Middle frontal gyrus (tissue), 1 donor: Measurements from ENCODE around the gene DCBLD2.

ENCODE experiments used
- DNase-seq: peaks from one replicate; pipeline ENCODE4 v3.0.0-alpha.2; 2015; ENCODE audit warnings: low spot score; ENCODE audit errors: extremely low spot score

The DCBLD2 gene, protein sequence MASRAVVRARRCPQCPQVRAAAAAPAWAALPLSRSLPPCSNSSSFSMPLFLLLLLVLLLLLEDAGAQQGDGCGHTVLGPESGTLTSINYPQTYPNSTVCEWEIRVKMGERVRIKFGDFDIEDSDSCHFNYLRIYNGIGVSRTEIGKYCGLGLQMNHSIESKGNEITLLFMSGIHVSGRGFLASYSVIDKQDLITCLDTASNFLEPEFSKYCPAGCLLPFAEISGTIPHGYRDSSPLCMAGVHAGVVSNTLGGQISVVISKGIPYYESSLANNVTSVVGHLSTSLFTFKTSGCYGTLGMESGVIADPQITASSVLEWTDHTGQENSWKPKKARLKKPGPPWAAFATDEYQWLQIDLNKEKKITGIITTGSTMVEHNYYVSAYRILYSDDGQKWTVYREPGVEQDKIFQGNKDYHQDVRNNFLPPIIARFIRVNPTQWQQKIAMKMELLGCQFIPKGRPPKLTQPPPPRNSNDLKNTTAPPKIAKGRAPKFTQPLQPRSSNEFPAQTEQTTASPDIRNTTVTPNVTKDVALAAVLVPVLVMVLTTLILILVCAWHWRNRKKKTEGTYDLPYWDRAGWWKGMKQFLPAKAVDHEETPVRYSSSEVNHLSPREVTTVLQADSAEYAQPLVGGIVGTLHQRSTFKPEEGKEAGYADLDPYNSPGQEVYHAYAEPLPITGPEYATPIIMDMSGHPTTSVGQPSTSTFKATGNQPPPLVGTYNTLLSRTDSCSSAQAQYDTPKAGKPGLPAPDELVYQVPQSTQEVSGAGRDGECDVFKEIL

DNA sequence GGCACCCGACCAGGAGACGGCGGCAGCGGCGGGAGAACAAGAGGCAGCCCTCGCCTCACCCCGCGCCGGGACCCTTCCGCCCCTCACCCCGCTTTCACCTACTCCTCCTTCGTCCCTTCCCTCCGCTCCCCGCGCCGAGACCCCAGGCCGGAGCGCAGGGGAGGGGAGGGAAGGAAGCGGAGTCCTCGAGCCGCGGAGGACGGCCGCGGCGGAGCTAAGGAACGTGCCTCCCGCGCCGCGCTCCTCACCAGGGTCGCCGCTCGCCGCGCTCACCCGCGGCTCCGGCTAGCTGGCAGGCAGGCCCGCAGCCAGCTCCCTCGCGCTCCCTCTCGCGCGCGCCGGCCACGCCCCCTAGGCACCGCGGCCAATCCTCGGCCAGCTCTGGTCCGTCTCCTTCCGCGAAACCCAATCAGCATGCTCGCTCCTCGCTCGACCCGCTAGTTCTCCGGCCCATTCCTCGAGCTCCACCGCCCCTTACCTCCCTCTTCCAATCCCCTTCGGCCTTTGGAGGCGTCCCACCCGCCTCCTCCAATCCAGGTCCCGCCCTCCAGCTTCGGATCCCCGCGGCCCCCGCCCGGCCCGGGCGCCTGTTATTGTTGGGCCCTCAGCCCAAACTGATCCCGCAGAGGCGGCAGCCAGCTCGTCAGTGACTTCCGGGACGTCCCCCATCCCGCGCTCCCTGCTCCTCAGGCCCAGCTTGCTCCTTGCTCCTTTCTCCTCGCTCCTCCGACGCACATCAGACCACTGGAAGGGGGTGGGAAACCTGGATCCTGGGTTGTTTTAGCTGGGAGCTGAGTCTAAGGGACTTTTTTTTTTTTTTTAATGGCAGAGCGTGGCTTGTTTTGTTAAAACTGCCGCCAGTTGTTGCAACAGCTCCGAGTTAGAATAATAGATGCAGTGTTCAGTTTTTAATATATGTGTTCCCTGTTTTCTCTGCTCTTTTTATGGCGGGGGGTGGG, at the start of gene DCBLD2:
TSS of gene DCBLD2 (minus strand) at position 304 of the 959 bp plus-strand sequence. CDS start 369 bp downstream, outside the sequence.
- DNase-seq = peak; percentile 97

DNA sequence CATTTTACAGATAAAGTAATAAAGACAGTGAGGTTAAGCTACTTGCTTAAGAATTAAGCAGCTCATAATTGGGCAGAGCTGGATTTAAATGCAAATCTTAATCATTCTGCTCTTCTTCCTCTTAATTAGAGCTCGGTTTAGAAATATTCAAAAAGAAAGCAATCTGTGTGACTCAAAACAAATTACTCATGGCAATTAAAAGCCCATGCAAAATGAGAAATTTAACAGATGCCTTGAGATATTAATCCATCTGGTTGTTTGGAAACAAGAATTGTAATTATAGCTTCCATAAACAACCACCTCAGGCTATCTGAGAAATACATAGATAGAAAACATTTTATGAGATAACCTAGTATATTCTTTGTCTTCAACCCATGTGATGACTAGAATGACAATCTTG, 44.2 kb upstream of the DCBLD2 start:
- no peak for DNase-seq

DNA sequence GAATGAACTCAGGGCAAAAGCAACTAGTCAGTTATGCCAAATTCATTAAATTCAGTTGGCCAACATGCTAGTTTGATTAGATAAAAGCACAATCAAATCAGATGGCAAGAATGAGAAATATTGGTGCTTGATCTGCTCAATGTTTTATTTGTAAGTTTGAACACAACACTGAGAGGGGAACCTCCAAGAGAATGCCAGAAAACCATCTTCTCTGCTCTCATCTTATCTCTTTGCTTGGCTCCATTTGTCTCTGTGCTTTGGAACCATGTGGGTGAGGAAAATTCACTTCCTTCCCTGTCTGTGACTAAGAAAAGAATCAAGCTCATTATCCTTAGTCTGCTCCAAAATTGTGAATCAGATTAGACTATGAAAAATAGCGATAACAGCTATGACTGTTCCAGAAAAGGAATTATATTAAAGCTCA, 43.6 kb upstream of the DCBLD2 start:
- DNase-seq = no peak

DNA sequence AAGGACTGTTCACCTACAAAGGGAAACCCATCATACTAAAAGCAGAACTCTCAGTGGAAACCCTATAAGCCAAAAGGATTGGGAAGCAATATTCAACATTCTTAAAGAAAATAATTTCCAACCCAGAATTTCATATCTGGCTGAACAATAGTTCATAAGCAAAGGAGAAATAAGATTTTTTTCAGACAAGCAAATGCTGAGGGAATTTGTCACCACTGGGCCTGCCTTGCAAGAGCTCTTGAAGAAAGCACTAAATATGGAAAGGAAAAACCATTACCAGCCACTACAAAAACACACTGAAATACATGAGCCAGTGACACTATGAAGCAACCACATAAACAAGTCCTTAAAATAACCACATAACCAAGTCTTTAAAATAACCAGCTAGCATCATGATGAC, 28.9 kb upstream of the DCBLD2 start:
- no peak for DNase-seq

DNA sequence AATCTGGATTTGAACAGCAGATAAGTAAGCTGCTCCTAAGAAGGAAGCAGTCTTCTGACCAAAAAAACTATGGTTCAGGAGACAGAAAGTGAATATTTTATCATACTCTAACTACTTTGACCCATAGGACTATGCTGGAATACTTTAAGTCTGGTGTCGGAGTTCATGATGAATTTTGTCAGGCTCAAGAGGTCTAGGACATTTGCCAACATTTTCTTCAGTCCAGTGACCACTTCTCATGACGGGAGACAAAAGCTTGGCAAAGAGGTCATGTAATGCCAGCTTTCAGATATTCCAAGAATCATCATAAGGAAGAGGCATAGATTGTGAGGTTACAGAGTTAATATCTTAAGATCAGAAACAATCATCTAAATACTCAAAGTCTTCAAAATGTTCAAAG, 20.5 kb upstream of the DCBLD2 start:
- no peak for DNase-seq

DNA sequence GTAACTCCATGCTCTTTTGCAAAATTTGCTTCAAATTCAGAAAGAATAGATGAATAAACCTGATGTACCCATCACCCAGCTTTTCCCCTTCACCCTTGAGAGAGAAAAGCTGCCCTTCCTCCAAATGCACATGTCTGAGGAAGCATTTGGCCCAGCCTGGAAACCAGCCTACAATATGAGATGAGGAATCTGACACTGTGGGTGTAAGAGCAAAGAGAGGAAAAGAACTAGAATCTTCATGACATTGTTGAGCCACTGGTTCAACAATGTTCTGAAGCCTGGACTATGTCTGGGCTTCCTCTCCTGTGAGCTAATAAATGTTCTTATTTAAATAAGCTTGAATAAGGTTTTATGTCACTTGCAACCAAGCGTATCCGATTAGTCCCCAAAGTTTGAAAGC, 18.7 kb upstream of the DCBLD2 start:
- DNase-seq = no peak

DNA sequence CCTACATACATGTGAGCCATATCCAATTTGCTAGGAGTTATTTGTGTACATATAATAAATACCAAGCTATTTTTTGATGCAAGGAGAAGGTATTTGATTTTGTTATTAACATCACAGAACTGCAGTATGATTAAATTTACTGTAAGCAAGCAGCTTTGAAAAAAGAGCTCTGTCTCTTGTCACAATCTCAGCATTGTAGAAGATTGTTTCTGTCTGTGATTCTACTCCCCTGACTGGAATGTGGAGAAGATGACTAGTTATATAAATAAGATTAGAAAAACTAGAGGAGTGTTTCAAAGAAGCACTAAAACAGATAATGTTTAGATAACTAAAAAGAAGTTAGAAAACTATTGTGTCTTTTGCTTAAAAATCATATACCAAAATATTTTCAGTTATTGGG, 17.1 kb upstream of the DCBLD2 start:
- DNase-seq = no peak

DNA sequence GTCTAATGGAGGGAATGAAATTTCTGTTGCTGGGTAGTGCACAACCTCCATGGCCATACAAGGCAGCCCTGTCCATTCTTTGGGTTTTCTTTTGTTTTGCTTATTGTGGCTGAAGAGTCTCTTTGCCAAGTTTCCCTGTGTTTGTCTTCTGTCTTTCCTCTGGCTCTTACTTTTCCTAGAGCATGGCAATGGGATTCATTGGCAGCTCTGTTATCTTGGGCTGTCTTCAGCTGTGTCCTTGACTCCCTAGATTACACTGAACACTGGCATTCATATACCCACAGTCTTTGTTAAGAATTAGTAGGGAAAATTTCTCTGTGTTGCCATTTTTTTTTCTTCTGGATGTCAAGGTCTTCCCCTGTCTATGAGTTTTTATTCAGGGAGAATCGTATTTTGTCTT, 16.1 kb upstream of the DCBLD2 start:
- no peak for DNase-seq

DNA sequence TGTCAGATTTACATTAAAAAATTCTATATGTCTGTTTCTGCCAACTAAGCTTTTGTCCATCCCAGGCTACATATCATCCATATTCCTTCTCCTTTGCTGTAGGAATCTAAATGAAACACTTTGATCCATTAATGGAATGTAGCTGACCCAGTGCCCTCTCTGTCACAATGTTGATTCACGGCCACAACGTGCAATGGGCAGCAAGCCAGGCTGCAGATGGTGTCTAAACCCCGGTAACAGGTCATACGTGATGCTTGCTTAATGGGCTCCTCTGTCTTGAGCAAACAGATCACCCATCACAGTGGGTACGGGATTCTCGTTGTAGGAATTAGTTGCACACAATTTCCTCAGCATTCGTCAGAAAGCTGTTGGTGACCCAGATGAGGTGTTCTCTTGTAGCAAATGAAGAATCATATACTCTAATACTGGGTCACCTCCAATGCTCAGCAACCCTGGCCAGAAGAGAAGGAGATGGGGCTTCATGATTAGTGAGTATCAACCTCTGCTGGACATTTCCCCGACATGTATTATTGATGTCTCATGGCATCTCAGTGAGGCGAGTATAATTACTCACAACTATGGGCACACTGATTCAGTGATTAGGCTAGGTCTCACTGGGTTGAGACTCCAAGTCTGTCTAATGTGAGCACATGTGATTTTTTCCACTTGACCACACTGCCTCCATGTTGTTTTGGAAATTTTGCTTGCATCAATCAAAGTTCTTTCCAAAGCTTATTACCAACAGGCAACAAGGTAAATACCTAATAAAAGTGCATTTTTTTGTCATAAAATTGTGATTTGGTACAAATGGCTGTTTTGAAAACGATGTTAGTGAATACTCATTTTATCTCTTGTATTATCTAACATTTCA, 12.9 kb upstream of the DCBLD2 start:
- no peak for DNase-seq

DNA sequence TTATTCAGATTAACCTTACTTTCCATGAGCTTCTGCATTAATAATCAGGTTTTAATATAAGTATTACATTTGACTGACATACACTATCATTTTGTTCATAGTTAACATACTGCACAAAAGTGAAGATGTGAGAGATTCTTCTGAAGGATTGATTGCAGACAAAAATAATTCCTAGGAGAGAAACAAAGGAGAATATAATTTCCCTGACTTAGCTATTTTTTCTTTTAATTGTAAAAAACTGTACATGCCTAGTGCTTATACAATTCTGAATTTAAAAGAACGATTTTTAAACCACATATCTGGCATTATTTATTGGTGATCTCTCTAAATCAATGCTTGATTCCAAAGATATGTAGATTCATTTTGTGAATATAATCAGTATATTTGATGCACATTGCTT, 11.0 kb upstream of the DCBLD2 start:
- DNase-seq = no peak

DNA sequence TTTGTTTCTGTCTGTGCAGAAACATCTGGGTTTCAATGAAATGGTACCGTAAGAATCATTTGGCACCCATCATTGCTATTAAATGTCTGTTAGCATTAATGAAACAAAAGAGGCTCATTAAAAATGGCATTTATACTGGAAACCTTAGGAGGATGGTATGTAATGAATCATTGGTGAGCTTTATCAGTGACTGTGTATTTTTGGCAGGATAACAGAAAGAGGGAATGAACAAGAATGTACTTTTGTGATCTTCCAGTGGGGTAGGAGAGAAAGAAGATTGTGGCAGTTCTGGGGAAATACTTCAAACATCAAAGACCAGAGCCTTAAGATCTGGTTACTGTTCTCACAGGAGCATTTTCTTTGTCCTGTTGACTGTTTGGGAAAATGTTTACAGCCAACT, 4.7 kb upstream of the DCBLD2 start:
- DNase-seq = no peak

DNA sequence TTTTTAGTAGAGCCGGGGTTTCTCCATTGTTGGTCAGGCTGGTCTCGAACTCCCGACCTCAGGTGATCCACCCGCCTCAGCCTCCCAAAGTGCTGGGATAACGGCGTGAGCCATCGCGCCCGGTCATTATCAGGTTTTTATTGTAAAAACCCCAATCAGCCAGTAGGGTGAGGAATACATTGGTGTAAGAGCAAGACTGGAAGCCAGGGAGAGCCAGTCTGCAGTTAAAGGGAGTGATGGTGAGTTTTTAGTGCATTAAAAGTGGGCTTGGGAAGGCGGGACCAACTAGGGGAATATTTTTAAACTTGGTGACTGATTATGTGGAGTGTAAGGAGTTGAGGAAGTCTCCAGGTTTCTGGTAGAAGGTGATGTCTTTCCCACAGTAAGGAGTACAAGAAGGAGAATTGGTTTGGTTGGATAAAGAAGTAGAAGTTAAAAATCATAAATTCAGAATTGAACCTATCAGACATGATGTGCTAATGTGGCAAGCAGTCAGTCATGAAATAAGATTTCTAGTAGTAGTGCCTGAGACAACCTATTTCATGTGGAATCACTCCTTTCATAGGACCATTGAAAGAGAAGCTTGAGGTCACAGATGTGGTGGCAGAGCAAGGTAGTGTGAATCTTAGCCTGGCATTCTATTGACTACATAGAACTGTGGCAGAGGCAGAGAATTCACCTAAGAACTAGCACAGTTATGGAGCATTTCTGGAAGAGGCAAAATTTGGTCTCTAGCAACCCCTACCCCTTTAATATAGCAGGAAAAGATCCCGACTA, 2.4 kb upstream of the DCBLD2 start:
- no peak for DNase-seq

DNA sequence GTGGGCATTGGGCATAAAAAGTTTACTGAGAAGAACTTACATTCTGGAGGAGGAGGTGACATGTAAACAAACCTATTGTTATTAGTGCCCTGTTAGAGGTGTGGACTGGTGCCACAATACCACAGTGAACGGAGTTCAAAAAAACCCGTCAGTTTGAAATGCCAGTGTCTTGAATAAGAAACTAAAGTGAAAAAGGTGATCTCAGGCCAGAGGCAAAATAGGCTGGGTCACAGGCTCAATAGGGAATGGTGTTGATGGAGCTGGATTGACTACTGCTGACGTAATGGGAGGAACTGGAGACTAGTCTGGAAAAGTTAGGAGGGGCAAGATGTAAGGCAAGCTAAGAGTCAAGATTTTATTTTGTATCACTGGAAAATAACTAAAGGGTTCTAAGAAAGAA, 1.6 kb upstream of the DCBLD2 start:
- no peak for DNase-seq

DNA sequence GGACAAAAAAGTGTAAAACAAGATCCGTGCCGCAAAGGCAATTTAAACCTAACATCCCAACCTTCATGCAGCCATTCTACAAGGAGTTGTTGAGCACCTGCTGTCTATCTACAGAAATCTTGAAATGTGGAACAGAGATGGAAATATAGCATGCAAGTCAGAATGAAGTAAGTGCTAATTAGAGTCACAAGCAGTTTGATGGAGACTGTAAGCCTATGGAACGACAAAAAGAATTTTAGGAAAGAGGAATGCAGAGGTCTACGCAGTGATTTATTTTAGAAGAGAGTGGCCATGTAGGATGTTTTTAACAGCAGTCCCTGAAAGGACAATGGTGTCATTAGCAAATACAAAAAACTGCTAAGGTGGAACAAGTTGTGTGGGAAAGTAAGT, 851 bp upstream of the DCBLD2 start:
- no peak for DNase-seq

DNA sequence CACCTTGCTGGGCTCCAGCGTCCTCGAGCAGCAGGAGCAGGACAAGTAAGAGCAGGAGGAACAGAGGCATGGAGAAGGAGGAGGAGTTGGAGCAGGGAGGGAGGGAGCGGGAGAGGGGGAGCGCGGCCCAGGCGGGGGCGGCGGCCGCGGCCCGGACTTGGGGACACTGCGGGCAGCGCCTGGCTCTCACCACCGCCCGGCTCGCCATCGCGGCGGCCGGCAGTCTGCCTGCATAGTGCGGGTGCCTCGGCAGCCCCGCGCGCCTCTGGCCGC, 440 bp downstream of the DCBLD2 start:
- DNase-seq = no peak

DNA sequence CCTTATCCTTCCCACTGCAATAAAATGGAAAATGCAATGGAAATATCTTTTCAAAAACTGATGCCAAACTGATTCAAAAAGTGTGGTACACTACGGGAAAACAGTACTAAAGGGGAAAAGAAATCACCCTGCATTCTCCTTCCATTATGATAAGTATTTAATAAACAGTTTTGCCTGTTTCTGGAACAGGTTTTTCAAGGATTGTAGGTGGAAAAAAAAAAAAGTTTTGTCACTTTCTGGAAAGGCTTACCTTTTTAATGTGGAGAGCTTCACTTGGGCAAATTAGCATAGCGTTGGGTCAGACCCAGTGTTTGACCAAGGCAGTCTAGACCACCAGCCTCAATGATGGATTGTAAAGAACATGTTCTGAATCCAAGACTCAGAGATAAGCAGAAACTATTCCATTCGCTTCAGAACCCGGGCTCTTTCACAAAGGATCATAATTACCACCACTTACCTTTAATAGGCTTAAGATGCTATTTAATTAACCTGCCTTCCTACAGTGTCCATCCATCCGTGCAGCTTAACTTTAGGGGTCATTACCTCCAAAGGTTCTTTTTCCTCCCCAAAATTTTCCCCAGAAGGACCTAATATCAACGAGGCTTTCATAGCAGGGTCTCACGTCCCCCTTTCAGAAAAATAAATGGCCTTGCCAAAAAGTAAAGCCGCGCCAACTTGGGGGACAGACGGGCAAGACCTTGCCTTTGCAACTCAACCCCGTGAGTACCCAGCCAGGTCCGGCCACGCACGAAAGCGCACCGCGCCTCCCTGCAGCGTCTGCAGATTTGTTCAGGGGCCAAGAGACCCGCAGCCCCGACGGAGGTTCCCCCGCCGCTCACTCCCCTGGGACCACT, 1.0 kb downstream of the DCBLD2 start:
- DNase-seq = no peak

DNA sequence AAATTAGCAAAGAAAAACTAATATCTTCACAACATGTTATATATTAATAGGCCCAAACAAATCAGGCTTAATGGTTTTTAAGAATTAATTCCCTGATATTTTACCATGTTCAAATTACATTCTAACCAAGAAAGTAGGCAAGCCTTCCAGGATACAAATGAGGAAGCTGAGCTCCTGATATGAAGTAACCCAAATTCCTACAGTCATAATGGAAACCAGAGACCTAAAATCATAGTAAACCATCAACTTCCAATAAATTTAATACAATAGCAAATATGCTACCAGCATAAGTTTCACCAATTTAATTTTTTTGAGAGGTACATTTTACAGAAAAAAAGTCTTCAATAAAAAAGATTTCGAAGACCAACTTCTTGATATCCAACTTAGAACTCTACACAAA, 3.8 kb downstream of the DCBLD2 start:
- DNase-seq = no peak

DNA sequence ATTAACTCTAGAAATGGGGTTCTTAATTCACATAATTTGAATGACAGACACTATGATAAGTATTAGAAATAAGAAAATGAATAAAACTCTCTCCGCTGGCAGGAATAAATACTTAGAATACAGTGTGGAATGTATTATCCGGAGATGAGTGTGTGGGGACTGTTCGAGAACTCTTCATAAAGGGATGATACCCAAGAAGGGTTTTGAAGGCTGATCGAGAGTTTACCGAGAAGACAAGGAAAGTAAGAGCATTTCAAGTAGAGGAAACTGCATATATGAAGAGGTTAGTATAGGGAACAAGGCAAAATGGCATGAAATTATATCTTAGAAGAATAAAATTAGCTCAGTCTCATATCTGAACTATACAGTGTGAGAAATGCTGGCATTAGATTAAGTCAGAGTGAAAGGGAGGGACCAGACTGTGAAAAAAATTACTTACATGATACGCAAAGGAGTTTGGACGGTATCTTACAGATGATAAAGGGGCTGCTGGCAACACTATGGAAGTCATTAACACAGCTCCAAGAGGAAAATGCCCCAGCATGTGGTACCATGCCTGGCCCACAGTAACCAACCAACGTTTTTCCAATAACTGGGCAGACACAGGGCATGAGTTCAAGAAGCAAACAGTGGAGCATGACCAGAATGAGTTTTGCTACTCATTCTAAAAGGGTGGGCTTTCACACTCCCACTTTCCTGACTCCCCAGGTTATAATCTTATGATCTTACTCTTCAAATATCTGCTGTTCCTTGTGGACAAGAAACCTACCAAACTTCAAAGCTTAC, 6.5 kb downstream of the DCBLD2 start:
- no peak for DNase-seq
